Activated CD4-positive, CD25-positive, alpha-beta regulatory T cell treated with anti-CD3 and anti-CD28 coated beads, Interleukin-2, amount 50 U/mL, for 72 hours (primary cell): ENCODE measurements around the gene HPSE.
"Not testable (repeated sequence)": the region's sequence is repeated elsewhere in the genome, so short reads cannot be mapped to it uniquely, and the experiment has no call there.

Source experiments
- DNase-seq: peaks from one replicate; pipeline ENCODE4 v3.0.0; 2021

The HPSE gene

GRCh38 chr4:83329521-83330110, 5.0 kb downstream of the HPSE start:
- no peak for DNase-seq

- DNase-seq, result no peak
Measured at GRCh38 chr4:83328521-83329187, 6.0 kb downstream of the HPSE start.

GRCh38 chr4:83326546-83326945, 8.1 kb downstream of the HPSE start:
- DNase-seq, result no peak

- not testable (repeated sequence) for DNase-seq
Measured at GRCh38 chr4:83325306-83325705, 9.3 kb downstream of the HPSE start.

GRCh38 chr4:83323136-83323535, 11.5 kb downstream of the HPSE start:
- no peak for DNase-seq

- DNase-seq, result no peak
Measured at GRCh38 chr4:83320548-83320947, 14.1 kb downstream of the HPSE start.

GRCh38 chr4:83318666-83319065, 16.0 kb downstream of the HPSE start:
- DNase-seq, result no peak

- DNase-seq, result no peak
Measured at GRCh38 chr4:83317671-83318070, 17.0 kb downstream of the HPSE start.

- DNase-seq, result no peak
Measured at GRCh38 chr4:83316459-83317165, 18.0 kb downstream of the HPSE start.

- DNase-seq, result no peak
Measured at GRCh38 chr4:83315341-83315870, 19.2 kb downstream of the HPSE start.

GRCh38 chr4:83308672-83309071, 26.0 kb downstream of the HPSE start:
- DNase-seq, result no peak

- DNase-seq, result no peak
Measured at GRCh38 chr4:83307920-83308319, 26.7 kb downstream of the HPSE start.

- DNase-seq, result no peak
Measured at GRCh38 chr4:83305187-83305586, 29.5 kb downstream of the HPSE start.

GRCh38 chr4:83297548-83298260, 36.9 kb downstream of the HPSE start:
- no peak for DNase-seq

- DNase-seq, result no peak
Measured at GRCh38 chr4:83293305-83294046, 41.2 kb downstream of the HPSE start.

GRCh38 chr4:83290059-83290774, 44.4 kb downstream of the HPSE start:
- not testable (repeated sequence) for DNase-seq

GRCh38 chr4:83288381-83288780, 46.3 kb downstream of the HPSE start:
- not testable (repeated sequence) for DNase-seq

GRCh38 chr4:83285055-83285407, 49.6 kb downstream of the HPSE start:
- no peak for DNase-seq

- DNase-seq, result peak; percentile 95
Measured at GRCh38 chr4:83284193-83285054, 50.2 kb downstream of the HPSE start, which contains the start of gene COQ2. Gene COQ2, minus strand, starts transcription at chr4:83284798. Its CDS starts 34 bp downstream, at chr4:83284764.

- no peak for DNase-seq
Measured at GRCh38 chr4:83283181-83283580, 51.5 kb downstream of the HPSE start.

- peak; percentile 37 for DNase-seq
Measured at GRCh38 chr4:83282049-83282535, 52.6 kb downstream of the HPSE start.
